DMS114 treated with DMSO at 0.1 percent for 48 hours (cell line): ENCODE data around the gene DUOXA2.
"Not testable (repeated sequence)": the region's sequence is repeated elsewhere in the genome, so short reads cannot be mapped to it uniquely, and the experiment has no call there.

Experiments
- DNase-seq: peaks from one replicate; lab custom pipeline; 2025; ENCODE audit not compliant: unreplicated experiment; lab: John Stamatoyannopoulos, UW

DUOXA2 gene

GRCh38 chr15:45094358-45094730, 19.8 kb upstream of the DUOXA2 start:
- DNase-seq: no peak

GRCh38 chr15:45095661-45096060, 18.5 kb upstream of the DUOXA2 start:
- DNase-seq: no peak

- DNase-seq: no peak
These were observed 16.7 kb upstream of the DUOXA2 start for GRCh38 chr15:45097466-45097865.

- DNase-seq: no peak
These were observed 14.5 kb upstream of the DUOXA2 start for GRCh38 chr15:45099549-45100165.

- no peak for DNase-seq
These were observed 13.1 kb upstream of the DUOXA2 start for GRCh38 chr15:45100884-45101625.

GRCh38 chr15:45101749-45102148, 12.4 kb upstream of the DUOXA2 start:
- no peak for DNase-seq

GRCh38 chr15:45102226-45102625, 11.9 kb upstream of the DUOXA2 start:
- DNase-seq: no peak

- DNase-seq: not testable (repeated sequence)
These were observed 10.0 kb upstream of the DUOXA2 start for GRCh38 chr15:45104170-45104569.

GRCh38 chr15:45105586-45105985, 8.5 kb upstream of the DUOXA2 start:
- DNase-seq: no peak

- no peak for DNase-seq
These were observed 7.9 kb upstream of the DUOXA2 start for GRCh38 chr15:45106002-45106790.

- no peak for DNase-seq
These were observed 6.0 kb upstream of the DUOXA2 start for GRCh38 chr15:45107941-45108630.

GRCh38 chr15:45110256-45110820, 3.8 kb upstream of the DUOXA2 start:
- DNase-seq: no peak

- DNase-seq: no peak
These were observed 2.6 kb upstream of the DUOXA2 start for GRCh38 chr15:45111390-45112142.

- DNase-seq: no peak
These were observed 2.0 kb upstream of the DUOXA2 start for GRCh38 chr15:45112143-45112590.

GRCh38 chr15:45112591-45113379, 1.3 kb upstream of the DUOXA2 start:
- no peak for DNase-seq

GRCh38 chr15:45113380-45113990, 641 bp upstream of the DUOXA2 start:
- no peak for DNase-seq

GRCh38 chr15:45114751-45115085, 592 bp downstream of the DUOXA2 start:
- DNase-seq: no peak

- DNase-seq: no peak
These were observed 1.2 kb downstream of the DUOXA2 start for GRCh38 chr15:45115312-45115820.

- no peak for DNase-seq
These were observed 1.9 kb downstream of the DUOXA2 start for GRCh38 chr15:45116006-45116481.
